ENCODE results near the gene MRGPRF.

GRCh38 chr11:69013009-69013951, at the start of gene MRGPRF:
- TF ChIP-seq CTCF (IDR thresholded peaks at IDR 0.05 in 8 of 11, conservative IDR thresholded peaks at IDR 0.05 in 3 of 11) (peak in 7 of 11 experiments; percentile 6 to 37 (median 20)), POLR2AphosphoS5 (IDR thresholded peaks at IDR 0.05) (peak; percentile 47 to 52 (median 50)), POLR2A (IDR thresholded peaks at IDR 0.05) (no peak)

Data from spleen (tissue), 7 donors.